AG10803 (cell line): ENCODE results near the gene CLDN18.

Experiments
- DNase-seq: peaks from one replicate; pipeline ENCODE4 v3.0.0; 2010; ENCODE audit warnings: low read depth
- H3K4me3 ChIP-seq: 2 replicates; pipeline ENCODE4 v1.5.1; 2011; ENCODE audit warnings: mild to moderate bottlenecking, low read length, control low read depth
- CTCF ChIP-seq: conservative IDR thresholded peaks from 2 replicates; pipeline ENCODE4 v1.5.1; 2011; ENCODE audit warnings: mild to moderate bottlenecking, low read length, control low read depth, inconsistent platforms

CLDN18 gene

GRCh38 chr3:138047596-138048158 lies 37.7 kb downstream of the CLDN18 start:
- DNase-seq, result no peak
- TF ChIP-seq CTCF, result no peak
- no peak overlapping the region for H3K4me3 ChIP-seq

- TF ChIP-seq CTCF, result no peak
- peak; percentile 79 for DNase-seq
- no peak overlapping the region for H3K4me3 ChIP-seq
Observed at GRCh38 chr3:138049157-138049919, 39.4 kb downstream of the CLDN18 start.

GRCh38 chr3:138051947-138052802 lies 42.2 kb downstream of the CLDN18 start:
- no peak overlapping the region for H3K4me3 ChIP-seq
- peak; percentile 73 for TF ChIP-seq CTCF
- peak; percentile 50 for DNase-seq

GRCh38 chr3:138054057-138054456 lies 44.1 kb downstream of the CLDN18 start:
- no peak for TF ChIP-seq CTCF
- no peak for DNase-seq
- H3K4me3 ChIP-seq, result no peak overlapping the region

- no peak for DNase-seq
- H3K4me3 ChIP-seq, result no peak overlapping the region
- TF ChIP-seq CTCF, result no peak
Observed at GRCh38 chr3:138057384-138057783, 47.4 kb downstream of the CLDN18 start.

- DNase-seq, result peak; percentile 54
- no peak overlapping the region for H3K4me3 ChIP-seq
- TF ChIP-seq CTCF, result no peak
Observed at GRCh38 chr3:138059261-138059660, 49.3 kb downstream of the CLDN18 start.
